Gastrocnemius medialis (tissue), 4 donors: ENCODE data around the gene SRRM3.

Experiments used
- CTCF ChIP-seq, 5 experiments: fragments of 450-650 bp in 3 of 5; fragments of 200-600 bp in 2 of 5; sonication (generic) in 2 of 5; IDR thresholded peaks in 4 of 5; conservative IDR thresholded peaks in 1 of 5; 1 replicate in 4 of 5; 2 replicates in 1 of 5; pipeline ENCODE4 v1.5.1; 2016 to 2019; ENCODE audit warnings: antibody characterized with exemption in 5 of 5, mild to moderate bottlenecking in 3 of 5, moderate library complexity in 3 of 5
- POLR2A ChIP-seq, 2 donors: fragments of 450-650 bp; IDR thresholded peaks; one replicate each; pipeline ENCODE4 v1.6.1; 2017; ENCODE audit warnings: antibody characterized with exemption in 2 of 2, mild to moderate bottlenecking in 2 of 2, moderate library complexity in 2 of 2

- TF ChIP-seq CTCF (IDR thresholded peaks at IDR 0.05 in 4 of 5, conservative IDR thresholded peaks at IDR 0.05 in 1 of 5), result no peak
- TF ChIP-seq POLR2A (IDR thresholded peaks at IDR 0.05), result no peak
Measured at GRCh38 chr7:76193466-76193865, 8.2 kb upstream of the SRRM3 start.
